Loucy (cell line): Measurements from ENCODE around the gene C12orf60.

Source experiments
- EZH2phosphoT487 ChIP-seq: fragments of 200-600 bp; IDR thresholded peaks from 2 replicates; pipeline ENCODE4 v1.6.1; 2018; ENCODE audit warnings: antibody characterized with exemption, mild to moderate bottlenecking, moderate library complexity, borderline replicate concordance
- TF ChIP-seq, protein P1 (sequence below): fragments of 200-600 bp; sonication (generic); conservative IDR thresholded peaks from 2 replicates; pipeline ENCODE4 v1.5.1; 2014; ENCODE audit warnings: mild to moderate bottlenecking, antibody characterized with exemption, low read length

- TF ChIP-seq, protein P1, sequence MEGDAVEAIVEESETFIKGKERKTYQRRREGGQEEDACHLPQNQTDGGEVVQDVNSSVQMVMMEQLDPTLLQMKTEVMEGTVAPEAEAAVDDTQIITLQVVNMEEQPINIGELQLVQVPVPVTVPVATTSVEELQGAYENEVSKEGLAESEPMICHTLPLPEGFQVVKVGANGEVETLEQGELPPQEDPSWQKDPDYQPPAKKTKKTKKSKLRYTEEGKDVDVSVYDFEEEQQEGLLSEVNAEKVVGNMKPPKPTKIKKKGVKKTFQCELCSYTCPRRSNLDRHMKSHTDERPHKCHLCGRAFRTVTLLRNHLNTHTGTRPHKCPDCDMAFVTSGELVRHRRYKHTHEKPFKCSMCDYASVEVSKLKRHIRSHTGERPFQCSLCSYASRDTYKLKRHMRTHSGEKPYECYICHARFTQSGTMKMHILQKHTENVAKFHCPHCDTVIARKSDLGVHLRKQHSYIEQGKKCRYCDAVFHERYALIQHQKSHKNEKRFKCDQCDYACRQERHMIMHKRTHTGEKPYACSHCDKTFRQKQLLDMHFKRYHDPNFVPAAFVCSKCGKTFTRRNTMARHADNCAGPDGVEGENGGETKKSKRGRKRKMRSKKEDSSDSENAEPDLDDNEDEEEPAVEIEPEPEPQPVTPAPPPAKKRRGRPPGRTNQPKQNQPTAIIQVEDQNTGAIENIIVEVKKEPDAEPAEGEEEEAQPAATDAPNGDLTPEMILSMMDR = no peak
- TF ChIP-seq EZH2phosphoT487 = no peak
Measured at GRCh38 chr12:14841761-14842160, 38.3 kb downstream of the C12orf60 start.
